GM12878 (cell line): ENCODE data around the gene SEMA3C. TPM values are rescaled to one million over a fixed set of nuclear protein-coding genes. Genes with fewer than 3 reads are reported as not detected.

Experiments used
- ATAC-seq: fragments of 200-7000 bp; cut with Tn5 transposase; 3 replicates; pipeline ENCODE4 v1.9.1; 2020; ENCODE audit warnings: mild to moderate bottlenecking, moderate library complexity
- BruUV-seq: library from RNA; stranded (reverse); fragments of 400-500 nt; replicated peaks from 2 replicates; lab custom pipeline; 2021; lab: Mats Ljungman, UMichigan
- CTCF ChIA-PET: fragments of 300-600 bp; sonication (Branson Sonifier 250); formaldehyde crosslinking; extraction: SDS; loops from one replicate; lab custom pipeline; 2021; ENCODE audit warnings: inconsistent platforms; lab: Yijun Ruan, JAX
- POLR2A ChIA-PET: fragments of 350-600 bp; formaldehyde crosslinking; extraction: SDS; loops from one replicate; lab custom pipeline; 2021; ENCODE audit warnings: inconsistent platforms; lab: Charles Lee
- RAD21 ChIA-PET: fragments of 300-600 bp; sonication (Branson Sonifier 250); formaldehyde crosslinking; loops from one replicate; lab custom pipeline; 2023; ENCODE audit warnings: antibody characterized with exemption; ENCODE audit not compliant: unreplicated experiment; lab: Charles Lee
- SMC1A ChIA-PET: fragments of 300-600 bp; sonication (Branson Sonifier 250); formaldehyde crosslinking; loops from one replicate; lab custom pipeline; 2023; ENCODE audit not compliant: unreplicated experiment, uncharacterized antibody; lab: Charles Lee
- DNase-seq: peaks from one replicate; pipeline ENCODE4 v3.0.0-alpha.2; 2011; ENCODE audit warnings: low read depth, low spot score
- FAIRE-seq: peaks from 3 replicates; lab custom pipeline; 2011; peaks lifted over from hg19 to GRCh38; lab: Jason Lieb, UNC
- H2AFZ ChIP-seq: 2 replicates; pipeline ENCODE4 v1.6.0; 2011; ENCODE audit warnings: low read depth, low read length, control low read depth; ENCODE audit not compliant: control insufficient read depth
- H3K27ac ChIP-seq: 2 replicates; pipeline ENCODE4 v1.5.1; 2011; ENCODE audit warnings: control low read depth; ENCODE audit not compliant: control insufficient read depth, insufficient read depth
- H3K27me3 ChIP-seq, 2 experiments: replicated peaks in 1 of 2; 2 replicates each; pipeline versions ENCODE4 v1.6.0 to v1.6.1; 2011; ENCODE audit warnings: low read length in 1 of 2; ENCODE audit not compliant: control insufficient read depth in 2 of 2, insufficient read depth in 2 of 2
- H3K36me3 ChIP-seq, 2 experiments: 2 replicates each; pipeline ENCODE4 v1.5.1; 2011; ENCODE audit warnings: low read length in 1 of 2; ENCODE audit not compliant: control insufficient read depth in 2 of 2, insufficient read depth in 2 of 2
- H3K4me1 ChIP-seq: 2 replicates; pipeline ENCODE4 v1.6.1; 2011; ENCODE audit warnings: mild to moderate bottlenecking, low read length, moderate library complexity, mixed read lengths; ENCODE audit not compliant: control insufficient read depth, insufficient read depth
- H3K4me2 ChIP-seq: 2 replicates; pipeline ENCODE4 v1.6.0; 2011; ENCODE audit warnings: control low read depth; ENCODE audit not compliant: control insufficient read depth, insufficient read depth
- H3K4me3 ChIP-seq: fragments of 200-600 bp; sonication (generic); 2 replicates; pipeline ENCODE4 v1.5.1; 2016
- H3K79me2 ChIP-seq: 2 replicates; pipeline ENCODE4 v1.6.0; 2011; ENCODE audit warnings: low read length; ENCODE audit not compliant: control insufficient read depth, insufficient read depth
- H3K9ac ChIP-seq: 2 replicates; pipeline ENCODE4 v1.8.0; 2011; ENCODE audit warnings: low read length, control low read depth, mixed read lengths; ENCODE audit not compliant: control insufficient read depth, insufficient read depth
- H3K9me3 ChIP-seq: replicated peaks from 3 replicates; pipeline ENCODE4 v1.5.1; 2011; ENCODE audit warnings: mild to moderate bottlenecking, low read length; ENCODE audit not compliant: control insufficient read depth, insufficient read depth
- H4K20me1 ChIP-seq: 2 replicates; pipeline ENCODE4 v1.6.0; 2011; ENCODE audit not compliant: control insufficient read depth, insufficient read depth
- ASH2L ChIP-seq: fragments of 300-600, 200-600 bp; sonication (generic); IDR thresholded peaks from 2 replicates; pipeline ENCODE4 v1.6.1; 2017; ENCODE audit warnings: low read depth, mild to moderate bottlenecking, borderline replicate concordance
- CBX3 ChIP-seq: fragments of 200-600 bp; sonication (generic); IDR thresholded peaks from 2 replicates; pipeline ENCODE4 v1.6.1; 2016; ENCODE audit warnings: low read depth, borderline replicate concordance
- EGR1 ChIP-seq, 2 experiments: IDR thresholded peaks; 1 replicate in 1 of 2; 2 replicates in 1 of 2; pipeline ENCODE4 v1.6.1; 2011 to 2012; ENCODE audit warnings: low read depth in 2 of 2, low read length in 2 of 2, borderline replicate concordance in 1 of 2, mild to moderate bottlenecking in 1 of 2, moderate library complexity in 1 of 2
- EP300 ChIP-seq, 2 experiments: fragments of 150-350 bp in 1 of 2; IDR thresholded peaks; 2 replicates each; pipeline ENCODE4 v1.6.1; 2011 to 2012; ENCODE audit warnings: low read depth in 2 of 2, low read length in 2 of 2, borderline replicate concordance in 1 of 2, improper control_type of control experiment in 1 of 2, inconsistent platforms in 1 of 2; ENCODE audit not compliant: control insufficient read depth in 1 of 2
- ETV6 ChIP-seq, 2 experiments: fragments of 450-650 bp in 1 of 2; IDR thresholded peaks in 1 of 2; conservative IDR thresholded peaks in 1 of 2; 2 replicates each; pipeline ENCODE4 v1.6.1; 2014; ENCODE audit warnings: antibody characterized with exemption in 1 of 2, borderline replicate concordance in 1 of 2, low read depth in 1 of 2, mild to moderate bottlenecking in 1 of 2, moderate library complexity in 1 of 2
- FOXK2 ChIP-seq: fragments of 450-650 bp; IDR thresholded peaks from 2 replicates; pipeline ENCODE4 v1.6.1; 2017; ENCODE audit warnings: mild to moderate bottlenecking, moderate library complexity
- IKZF2 ChIP-seq, 2 experiments: fragments of 450-650 bp; IDR thresholded peaks; 2 replicates each; pipeline ENCODE4 v1.6.1; 2017; ENCODE audit warnings: mild to moderate bottlenecking in 2 of 2, moderate library complexity in 2 of 2
- NFYB ChIP-seq: IDR thresholded peaks from 2 replicates; pipeline ENCODE4 v1.6.1; 2011; ENCODE audit warnings: low read depth, mild to moderate bottlenecking, low read length, improper control_type of control experiment, moderate library complexity; ENCODE audit not compliant: insufficient read depth
- TCF3 ChIP-seq: IDR thresholded peaks from 2 replicates; pipeline ENCODE4 v1.6.1; 2012; ENCODE audit warnings: low read depth, mild to moderate bottlenecking, low read length, borderline replicate concordance; ENCODE audit not compliant: insufficient read depth
- TCF7 ChIP-seq: IDR thresholded peaks from 2 replicates; pipeline ENCODE4 v1.6.1; 2014; ENCODE audit warnings: antibody characterized with exemption, borderline replicate concordance
- WRNIP1 ChIP-seq: IDR thresholded peaks from 2 replicates; pipeline ENCODE4 v1.6.1; 2011; ENCODE audit warnings: low read depth, low read length, improper control_type of control experiment, borderline replicate concordance
- WGBS: methylation state at CpG from one replicate; pipeline ENCODE4 v1.1.6; 2016; ENCODE audit warnings: low lambda C conversion rate; ENCODE audit not compliant: insufficient replicate concordance, insufficient coverage; ENCODE audit errors: missing lambda C conversion rate; 5-methylcytosine and 5-hydroxymethylcytosine counted together
- in situ Hi-C: fragments of 300-500 bp; cut with MboI; formaldehyde crosslinking; loops from 9 replicates; pipeline ENCODE4 v1.14.3; 2018; ENCODE audit warnings: mixed read lengths
- intact Hi-C: fragments of 100-400 bp; cut with micrococcal nuclease; formaldehyde crosslinking; loops from one replicate; pipeline ENCODE4 v1.14.2; 2022; ENCODE audit not compliant: unreplicated experiment
- polyA plus RNA-seq, 11 experiments: library from polyadenylated mRNA; depleted of rRNA in 4 of 11; unstranded in 6 of 11; stranded (reverse) in 5 of 11; fragments of >200 nt; fragmentation: Nextera tagmentation in 4 of 11; fragmentation: Illumina TruSeq in 1 of 11; extraction: Ambion mirVana in 4 of 11; extraction: Trizol in 1 of 11; gene quantifications; 1 replicate in 1 of 11; 2 replicates in 10 of 11; pipeline versions ENCODE4 v1.2.1 to v1.2.3, GENCODE V29; 2011 to 2016; ENCODE audit warnings: inconsistent platforms in 2 of 11, missing spikeins in 2 of 11, low read depth in 1 of 11
- total RNA-seq, 4 experiments: library from RNA; depleted of rRNA in 3 of 4; stranded (reverse); fragments of >200 nt in 3 of 4; fragmentation: Illumina TruSeq in 1 of 4; extraction: Trizol in 1 of 4; gene quantifications; 2 replicates each; pipeline versions ENCODE4 v1.2.1 to v1.2.3, GENCODE V29; 2013 to 2021
- TF ChIP-seq, protein P1 (sequence below): fragments of 450-650 bp; formaldehyde crosslinking; IDR thresholded peaks from 2 replicates; pipeline ENCODE4 v1.4.0; 2020; ENCODE audit warnings: mild to moderate bottlenecking, moderate library complexity
- TF ChIP-seq, protein P2 (sequence below): fragments of 450-650 bp; IDR thresholded peaks from 2 replicates; pipeline ENCODE4 v1.6.1; 2017; ENCODE audit warnings: mild to moderate bottlenecking
- TF ChIP-seq, protein P3 (sequence below): fragments of 450-650 bp; conservative IDR thresholded peaks from 2 replicates; pipeline ENCODE4 v1.6.1; 2017; ENCODE audit warnings: mild to moderate bottlenecking, moderate library complexity

SEMA3C gene
- total and polyA plus RNA-seq, 10 of the 15 experiments (the other 5 are each of a cell fraction or from before 2014, with no cell fraction given): 0.01 to 0.41 (median 0.11) TPM; not detected in 6

DNA sequence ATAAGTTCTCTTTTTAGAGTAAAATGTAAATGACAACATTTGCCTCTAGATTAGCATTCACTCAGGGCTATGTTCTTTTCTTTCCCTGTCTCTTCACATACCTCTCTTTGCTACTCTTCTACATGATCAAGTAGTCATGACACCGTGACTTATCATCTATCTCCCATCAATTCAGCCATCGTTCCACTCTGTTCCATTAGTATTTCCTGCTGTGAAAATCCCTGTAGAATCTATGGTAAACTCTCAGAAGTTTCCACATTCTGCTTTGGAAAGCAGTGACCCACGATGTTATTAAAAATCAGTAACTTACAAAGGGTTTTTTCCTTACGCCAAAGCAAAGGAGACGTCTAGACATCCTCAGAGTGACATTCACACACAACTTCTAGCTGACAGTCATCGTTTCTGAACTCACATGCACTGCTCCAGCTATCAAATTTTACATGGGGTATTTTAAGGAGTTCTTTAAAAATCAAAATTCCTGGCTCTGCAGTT lies 135.6 kb downstream of the SEMA3C start:
- WGBS: 35% methylated on average over 6 of the region's 6 CpGs
- ChIA-PET CTCF (no interaction called here), POLR2A (no interaction called here), RAD21 (no interaction called here), SMC1A (no interaction called here)
- no peaks in the 10 kb centered on the region for H3K4me1 ChIP-seq
- H4K20me1 ChIP-seq: no peaks in the 10 kb centered on the region
- H3K9me3 ChIP-seq: no peaks in the 10 kb centered on the region
- no peaks in the 10 kb centered on the region for H3K79me2 ChIP-seq
- in situ Hi-C loops: no loop called here
- H3K9ac ChIP-seq: no peak overlapping the region
- no peak for ATAC-seq
- no peak overlapping the region for H3K4me3 ChIP-seq
- DNase-seq: no peak
- FAIRE-seq: no peak
- intact Hi-C loops: no loop called here
- H3K36me3 ChIP-seq: no peaks in the 10 kb centered on the region
- no peak overlapping the region for H3K4me2 ChIP-seq
- BruUV-seq: no TSS peak
- H3K27me3 ChIP-seq: no peaks in the 10 kb centered on the region
- no peak overlapping the region for H2AFZ ChIP-seq
- TF ChIP-seq FOXK2 (no peak), EP300 (IDR thresholded peaks at IDR 0.05; ENCODE audit: borderline replicate concordance in 1 of 2, control insufficient read depth in 1 of 2, low read depth in 2 of 2, low read length in 2 of 2) (no peak), TCF3 (no peak), ASH2L (no peak), CBX3 (no peak), EGR1 (IDR thresholded peaks at IDR 0.05; ENCODE audit: borderline replicate concordance in 1 of 2, low read depth in 2 of 2, low read length in 2 of 2) (no peak), TCF7 (no peak), WRNIP1 (no peak), ETV6 (conservative IDR thresholded peaks at IDR 0.05 in 1 of 2, IDR thresholded peaks at IDR 0.05 in 1 of 2; ENCODE audit: borderline replicate concordance in 1 of 2, low read depth in 1 of 2) (no peak), IKZF2 (IDR thresholded peaks at IDR 0.05) (no peak), NFYB (no peak)
- TF ChIP-seq, protein P1, sequence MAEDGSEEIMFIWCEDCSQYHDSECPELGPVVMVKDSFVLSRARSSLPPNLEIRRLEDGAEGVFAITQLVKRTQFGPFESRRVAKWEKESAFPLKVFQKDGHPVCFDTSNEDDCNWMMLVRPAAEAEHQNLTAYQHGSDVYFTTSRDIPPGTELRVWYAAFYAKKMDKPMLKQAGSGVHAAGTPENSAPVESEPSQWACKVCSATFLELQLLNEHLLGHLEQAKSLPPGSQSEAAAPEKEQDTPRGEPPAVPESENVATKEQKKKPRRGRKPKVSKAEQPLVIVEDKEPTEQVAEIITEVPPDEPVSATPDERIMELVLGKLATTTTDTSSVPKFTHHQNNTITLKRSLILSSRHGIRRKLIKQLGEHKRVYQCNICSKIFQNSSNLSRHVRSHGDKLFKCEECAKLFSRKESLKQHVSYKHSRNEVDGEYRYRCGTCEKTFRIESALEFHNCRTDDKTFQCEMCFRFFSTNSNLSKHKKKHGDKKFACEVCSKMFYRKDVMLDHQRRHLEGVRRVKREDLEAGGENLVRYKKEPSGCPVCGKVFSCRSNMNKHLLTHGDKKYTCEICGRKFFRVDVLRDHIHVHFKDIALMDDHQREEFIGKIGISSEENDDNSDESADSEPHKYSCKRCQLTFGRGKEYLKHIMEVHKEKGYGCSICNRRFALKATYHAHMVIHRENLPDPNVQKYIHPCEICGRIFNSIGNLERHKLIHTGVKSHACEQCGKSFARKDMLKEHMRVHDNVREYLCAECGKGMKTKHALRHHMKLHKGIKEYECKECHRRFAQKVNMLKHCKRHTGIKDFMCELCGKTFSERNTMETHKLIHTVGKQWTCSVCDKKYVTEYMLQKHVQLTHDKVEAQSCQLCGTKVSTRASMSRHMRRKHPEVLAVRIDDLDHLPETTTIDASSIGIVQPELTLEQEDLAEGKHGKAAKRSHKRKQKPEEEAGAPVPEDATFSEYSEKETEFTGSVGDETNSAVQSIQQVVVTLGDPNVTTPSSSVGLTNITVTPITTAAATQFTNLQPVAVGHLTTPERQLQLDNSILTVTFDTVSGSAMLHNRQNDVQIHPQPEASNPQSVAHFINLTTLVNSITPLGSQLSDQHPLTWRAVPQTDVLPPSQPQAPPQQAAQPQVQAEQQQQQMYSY (CRISPR knock-in tag): no peak
- TF ChIP-seq, protein P2, sequence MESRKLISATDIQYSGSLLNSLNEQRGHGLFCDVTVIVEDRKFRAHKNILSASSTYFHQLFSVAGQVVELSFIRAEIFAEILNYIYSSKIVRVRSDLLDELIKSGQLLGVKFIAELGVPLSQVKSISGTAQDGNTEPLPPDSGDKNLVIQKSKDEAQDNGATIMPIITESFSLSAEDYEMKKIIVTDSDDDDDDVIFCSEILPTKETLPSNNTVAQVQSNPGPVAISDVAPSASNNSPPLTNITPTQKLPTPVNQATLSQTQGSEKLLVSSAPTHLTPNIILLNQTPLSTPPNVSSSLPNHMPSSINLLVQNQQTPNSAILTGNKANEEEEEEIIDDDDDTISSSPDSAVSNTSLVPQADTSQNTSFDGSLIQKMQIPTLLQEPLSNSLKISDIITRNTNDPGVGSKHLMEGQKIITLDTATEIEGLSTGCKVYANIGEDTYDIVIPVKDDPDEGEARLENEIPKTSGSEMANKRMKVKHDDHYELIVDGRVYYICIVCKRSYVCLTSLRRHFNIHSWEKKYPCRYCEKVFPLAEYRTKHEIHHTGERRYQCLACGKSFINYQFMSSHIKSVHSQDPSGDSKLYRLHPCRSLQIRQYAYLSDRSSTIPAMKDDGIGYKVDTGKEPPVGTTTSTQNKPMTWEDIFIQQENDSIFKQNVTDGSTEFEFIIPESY: no peak
- TF ChIP-seq, protein P3, sequence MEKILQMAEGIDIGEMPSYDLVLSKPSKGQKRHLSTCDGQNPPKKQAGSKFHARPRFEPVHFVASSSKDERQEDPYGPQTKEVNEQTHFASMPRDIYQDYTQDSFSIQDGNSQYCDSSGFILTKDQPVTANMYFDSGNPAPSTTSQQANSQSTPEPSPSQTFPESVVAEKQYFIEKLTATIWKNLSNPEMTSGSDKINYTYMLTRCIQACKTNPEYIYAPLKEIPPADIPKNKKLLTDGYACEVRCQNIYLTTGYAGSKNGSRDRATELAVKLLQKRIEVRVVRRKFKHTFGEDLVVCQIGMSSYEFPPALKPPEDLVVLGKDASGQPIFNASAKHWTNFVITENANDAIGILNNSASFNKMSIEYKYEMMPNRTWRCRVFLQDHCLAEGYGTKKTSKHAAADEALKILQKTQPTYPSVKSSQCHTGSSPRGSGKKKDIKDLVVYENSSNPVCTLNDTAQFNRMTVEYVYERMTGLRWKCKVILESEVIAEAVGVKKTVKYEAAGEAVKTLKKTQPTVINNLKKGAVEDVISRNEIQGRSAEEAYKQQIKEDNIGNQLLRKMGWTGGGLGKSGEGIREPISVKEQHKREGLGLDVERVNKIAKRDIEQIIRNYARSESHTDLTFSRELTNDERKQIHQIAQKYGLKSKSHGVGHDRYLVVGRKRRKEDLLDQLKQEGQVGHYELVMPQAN: no peak
- no peak overlapping the region for H3K27ac ChIP-seq
